Measurements from ENCODE around the gene MAPK10. TPM values are rescaled to one million over a fixed set of nuclear protein-coding genes. Genes with fewer than 3 reads are reported as not detected.

Gene MAPK10
- total RNA-seq, 2 experiments from 2014 or later = not detected

GRCh38 chr4:86250006-86250405 is 109.8 kb downstream of the MAPK10 start:
- no peak for TF ChIP-seq CTCF (IDR thresholded peaks at IDR 0.05)
- H3K36me3 Mint-ChIP-seq (ENCODE audit: low read depth) = no peaks in the 10 kb centered on the region
- no peaks in the 10 kb centered on the region for H3K27me3 Mint-ChIP-seq
- no peak overlapping the region for H3K27ac Mint-ChIP-seq
- peaks cover 1% of the 10 kb centered on the region for H3K9me3 Mint-ChIP-seq
- intact Hi-C loops (cut with micrococcal nuclease) = no loop called here
- CTCF ChIA-PET = no interaction called here
- ATAC-seq = no peak
- no peak overlapping the region for H3K4me3 Mint-ChIP-seq
- no peak for DNase-seq
- POLR2A ChIA-PET = no interaction called here
- no peaks in the 10 kb centered on the region for H3K4me1 Mint-ChIP-seq (ENCODE audit: low read depth)

- no peak for ATAC-seq
- no peak for DNase-seq
- Mint-ChIP-seq H3K4me3 (no peak overlapping the region), H3K36me3 (ENCODE audit: low read depth) (no peaks in the 10 kb centered on the region), H3K27me3 (no peaks in the 10 kb centered on the region), H3K4me1 (ENCODE audit: low read depth) (no peaks in the 10 kb centered on the region), H3K9me3 (peaks cover 1% of the 10 kb centered on the region), H3K27ac (no peak overlapping the region)
- intact Hi-C loops (cut with micrococcal nuclease) = no loop called here
- no peak for TF ChIP-seq CTCF (IDR thresholded peaks at IDR 0.05)
- ChIA-PET POLR2A (no interaction called here), CTCF (no interaction called here)
Observed at GRCh38 chr4:86249074-86249473, 110.8 kb downstream of the MAPK10 start.

GRCh38 chr4:86247906-86248305 is 111.9 kb downstream of the MAPK10 start:
- DNase-seq (no peak), ATAC-seq (no peak)
- Mint-ChIP-seq H3K4me3 (no peak overlapping the region), H3K36me3 (ENCODE audit: low read depth) (no peaks in the 10 kb centered on the region), H3K4me1 (ENCODE audit: low read depth) (no peaks in the 10 kb centered on the region), H3K27me3 (no peaks in the 10 kb centered on the region), H3K27ac (no peak overlapping the region), H3K9me3 (peaks cover 3% of the 10 kb centered on the region)
- CTCF ChIA-PET = no interaction called here
- POLR2A ChIA-PET = no interaction called here
- intact Hi-C loops (cut with micrococcal nuclease) = no loop called here
- no peak for TF ChIP-seq CTCF (IDR thresholded peaks at IDR 0.05)

GRCh38 chr4:86247320-86247719 is 112.5 kb downstream of the MAPK10 start:
- no peak for ATAC-seq
- ChIA-PET POLR2A (no interaction called here), CTCF (no interaction called here)
- H3K4me1 Mint-ChIP-seq (ENCODE audit: low read depth) = no peaks in the 10 kb centered on the region
- peaks cover 3% of the 10 kb centered on the region for H3K9me3 Mint-ChIP-seq
- no peak overlapping the region for H3K27ac Mint-ChIP-seq
- DNase-seq = no peak
- no peaks in the 10 kb centered on the region for H3K36me3 Mint-ChIP-seq (ENCODE audit: low read depth)
- intact Hi-C loops (cut with micrococcal nuclease) = no loop called here
- no peaks in the 10 kb centered on the region for H3K27me3 Mint-ChIP-seq
- TF ChIP-seq CTCF (IDR thresholded peaks at IDR 0.05) = no peak
- no peak overlapping the region for H3K4me3 Mint-ChIP-seq

- no peak overlapping the region for H3K4me3 Mint-ChIP-seq
- H3K36me3 Mint-ChIP-seq (ENCODE audit: low read depth) = no peaks in the 10 kb centered on the region
- ChIA-PET POLR2A (no interaction called here), CTCF (no interaction called here)
- DNase-seq (no peak), ATAC-seq (no peak)
- no peaks in the 10 kb centered on the region for H3K4me1 Mint-ChIP-seq (ENCODE audit: low read depth)
- TF ChIP-seq CTCF (IDR thresholded peaks at IDR 0.05) = no peak
- H3K9me3 Mint-ChIP-seq = peaks cover 7% of the 10 kb centered on the region
- intact Hi-C loops (cut with micrococcal nuclease) = no loop called here
- H3K27me3 Mint-ChIP-seq = no peaks in the 10 kb centered on the region
- H3K27ac Mint-ChIP-seq = no peak overlapping the region
Observed at GRCh38 chr4:86243750-86244149, 116.1 kb downstream of the MAPK10 start.

Data from activated CD8-positive, alpha-beta T cell treated with anti-CD3 and anti-CD28 coated beads for 36 hours (primary cell).